ENCODE measurements around the gene DLEC1.
A peak's percentile ranks its signal among the peaks of the same experiment; 100 is the strongest.

Gene DLEC1

DNA sequence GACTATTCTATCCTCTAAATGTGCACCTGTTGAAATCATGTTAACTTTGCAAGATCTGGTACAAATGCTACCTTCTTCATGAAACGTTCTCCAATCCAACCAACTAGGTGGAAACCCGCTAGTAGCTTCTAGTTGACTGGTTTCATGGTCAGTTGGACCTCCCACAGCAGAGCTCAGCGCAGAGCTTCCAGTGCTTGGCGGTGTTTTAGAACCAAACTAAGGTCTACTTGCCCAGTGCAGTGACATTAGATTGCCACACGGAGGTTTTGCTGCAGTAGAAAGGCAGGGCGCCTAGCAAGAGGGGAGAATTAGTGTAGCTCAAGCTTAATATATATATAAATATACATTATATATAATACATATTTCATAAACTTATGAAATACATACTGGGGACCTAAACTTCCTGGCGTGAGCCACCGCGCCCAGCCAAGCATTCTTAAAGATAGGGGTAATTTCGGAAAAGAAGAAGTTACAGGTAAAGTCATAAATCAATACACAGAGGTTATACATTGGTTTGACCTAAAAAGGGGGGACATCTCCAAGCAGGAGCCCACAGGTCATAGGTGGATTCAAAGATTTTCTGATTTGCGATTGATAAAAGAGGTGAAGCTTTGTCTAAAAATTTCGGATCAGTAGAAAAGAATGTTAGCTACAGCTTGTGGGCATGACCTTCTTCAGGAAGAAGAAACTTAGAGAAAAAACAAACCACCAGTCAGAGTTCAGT, 124.3 kb downstream of the DLEC1 start:
- DNase-seq, result no peak

DNA sequence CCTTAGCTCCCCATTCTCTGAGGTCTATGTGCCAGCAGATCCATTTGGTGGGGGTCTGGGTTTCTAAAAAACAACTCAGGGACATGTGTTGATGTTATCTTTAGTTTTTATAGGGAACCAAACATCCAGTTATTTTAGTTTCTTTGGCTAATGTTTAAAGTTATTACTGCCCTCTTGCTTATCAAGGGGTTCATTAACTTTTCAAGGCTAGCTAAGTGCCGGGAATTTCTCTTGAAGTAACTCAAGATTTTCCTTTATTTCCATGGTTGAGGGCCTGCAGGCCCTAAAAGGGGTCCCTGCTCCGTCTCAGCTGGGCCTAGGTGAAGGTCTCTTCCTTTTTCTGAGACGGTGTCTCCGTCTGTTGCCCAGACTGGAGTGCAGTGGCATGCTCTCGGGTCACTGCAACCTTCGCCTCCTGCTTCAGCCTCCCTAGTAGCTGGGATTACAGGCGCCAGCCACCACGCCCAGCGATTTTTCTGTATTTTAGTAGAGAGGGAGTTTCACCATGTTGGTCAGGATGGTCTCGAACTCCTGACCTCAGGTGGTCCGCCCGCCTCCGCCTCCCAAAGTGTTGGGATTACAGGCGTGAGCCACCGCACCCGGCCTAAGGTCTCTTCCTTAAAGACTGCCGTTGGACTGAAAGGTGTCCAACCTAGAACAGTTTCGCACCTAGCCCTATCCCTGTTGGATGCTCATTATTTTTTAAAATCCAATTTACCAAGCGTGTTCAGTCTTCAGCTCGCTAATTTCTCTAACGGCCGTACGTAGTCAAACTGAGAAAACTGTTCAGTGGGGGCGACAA, 125.0 kb downstream of the DLEC1 start:
- DNase-seq, result no peak

DNA sequence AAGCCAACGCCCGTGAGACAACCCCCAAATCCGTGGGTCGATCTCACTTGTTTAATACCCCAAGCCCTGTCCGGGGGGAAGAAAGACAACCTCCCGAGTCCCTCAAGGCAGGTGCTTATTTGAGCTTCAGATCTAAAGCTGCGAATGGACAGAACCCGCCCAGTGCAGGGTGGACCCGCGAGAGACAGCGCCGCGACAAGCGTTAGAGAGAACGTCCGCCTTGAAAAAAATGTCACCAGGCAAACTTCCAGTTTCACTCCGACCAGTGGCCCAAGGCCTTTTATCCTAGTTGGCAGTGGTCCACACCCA, 125.6 kb downstream of the DLEC1 start:
- no peak for DNase-seq

DNA sequence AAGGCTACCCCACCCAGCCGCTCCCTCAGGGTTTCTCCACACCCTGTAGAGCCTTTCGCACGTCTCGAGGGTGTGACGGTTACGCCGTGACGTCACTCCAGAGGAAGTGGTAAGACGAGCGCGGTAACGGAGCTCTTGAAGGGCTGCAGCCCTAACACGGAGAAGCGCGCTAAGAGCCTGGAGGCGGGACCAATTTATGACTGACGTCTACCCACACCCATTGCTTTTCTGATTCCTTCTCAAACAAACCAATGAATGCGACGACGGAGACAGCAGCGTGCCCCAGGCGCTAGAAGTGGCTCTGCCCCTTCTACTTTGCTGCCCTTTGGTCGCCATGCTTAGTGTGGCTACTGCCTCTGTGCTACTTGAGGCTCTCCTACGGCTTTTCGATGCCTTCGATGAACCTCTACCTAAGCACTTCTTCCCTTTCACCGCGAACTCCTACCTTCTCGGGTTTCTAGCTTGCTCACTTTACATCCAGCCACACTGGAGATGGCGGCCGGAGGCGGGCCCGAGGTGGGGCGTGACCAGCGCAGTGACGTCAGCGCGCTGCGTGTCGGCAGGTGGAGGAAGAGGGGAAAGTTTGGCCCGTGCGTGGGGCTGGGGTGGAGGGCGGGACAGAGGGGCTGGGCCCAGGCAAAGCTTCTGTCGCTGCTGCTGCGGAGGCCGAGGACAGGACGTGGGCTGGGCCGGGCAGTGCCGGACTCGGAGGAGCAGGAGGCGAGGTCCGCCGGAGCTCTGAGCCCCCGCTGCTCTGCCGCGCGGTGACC, 126.1 kb downstream of the DLEC1 start, which contains the start of gene OXSR1:
TSS of gene OXSR1 (plus strand) at position 586 of the 770 bp plus-strand sequence. CDS start 340 bp downstream, outside the sequence.
- peak; percentile 93 to 95 for DNase-seq

DNA sequence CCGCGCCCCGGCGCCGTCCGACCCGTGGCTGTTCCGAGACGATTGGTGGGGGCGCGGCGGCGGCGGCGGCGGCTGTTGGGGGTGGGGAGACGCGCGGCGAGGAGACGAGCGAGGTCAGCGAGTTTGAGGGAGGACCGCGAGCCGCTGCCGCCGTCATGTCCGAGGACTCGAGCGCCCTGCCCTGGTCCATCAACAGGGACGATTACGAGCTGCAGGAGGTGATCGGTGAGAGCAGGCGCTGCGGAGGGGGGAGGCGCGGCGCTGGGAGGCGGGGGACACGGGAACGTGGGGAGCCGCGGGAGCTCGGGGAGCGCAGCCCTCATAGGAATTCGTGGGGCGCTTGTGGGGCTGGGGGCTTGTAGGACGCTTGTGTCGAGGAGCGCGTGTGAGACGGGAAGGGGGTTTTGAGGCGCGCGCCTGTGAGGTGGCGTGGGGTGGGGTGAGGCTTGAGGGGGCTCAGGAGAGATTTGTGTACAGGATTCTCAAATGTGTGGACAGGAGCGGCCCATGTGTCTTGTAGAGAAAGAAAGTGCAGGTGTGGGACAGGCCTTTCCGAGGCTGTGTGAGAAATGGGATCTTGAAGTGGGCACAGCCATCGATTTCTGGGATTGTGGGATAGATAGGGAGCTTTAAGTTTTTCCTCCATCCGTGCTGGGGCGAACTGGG, 126.8 kb downstream of the DLEC1 start:
- DNase-seq, result no peak

DNA sequence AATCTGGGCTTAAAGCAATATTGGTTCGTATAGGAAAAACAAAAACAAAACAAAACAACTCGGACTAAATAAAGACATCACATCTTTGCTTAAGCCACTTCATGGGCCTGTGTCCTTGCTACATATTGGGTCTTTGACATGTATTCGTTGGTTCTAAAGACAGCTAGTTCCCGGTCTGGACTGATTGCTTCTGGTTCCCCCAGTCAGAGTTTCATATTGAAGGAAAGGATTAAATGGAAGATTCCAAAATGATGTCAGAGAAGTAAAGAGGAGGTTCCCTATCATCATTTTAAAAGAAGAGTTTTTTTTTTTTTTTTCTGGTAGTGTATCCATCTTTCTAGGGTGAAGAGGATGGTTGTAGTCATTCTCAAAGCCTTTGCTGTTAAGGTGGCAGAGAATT, 128.6 kb downstream of the DLEC1 start:
- no peak for DNase-seq

DNA sequence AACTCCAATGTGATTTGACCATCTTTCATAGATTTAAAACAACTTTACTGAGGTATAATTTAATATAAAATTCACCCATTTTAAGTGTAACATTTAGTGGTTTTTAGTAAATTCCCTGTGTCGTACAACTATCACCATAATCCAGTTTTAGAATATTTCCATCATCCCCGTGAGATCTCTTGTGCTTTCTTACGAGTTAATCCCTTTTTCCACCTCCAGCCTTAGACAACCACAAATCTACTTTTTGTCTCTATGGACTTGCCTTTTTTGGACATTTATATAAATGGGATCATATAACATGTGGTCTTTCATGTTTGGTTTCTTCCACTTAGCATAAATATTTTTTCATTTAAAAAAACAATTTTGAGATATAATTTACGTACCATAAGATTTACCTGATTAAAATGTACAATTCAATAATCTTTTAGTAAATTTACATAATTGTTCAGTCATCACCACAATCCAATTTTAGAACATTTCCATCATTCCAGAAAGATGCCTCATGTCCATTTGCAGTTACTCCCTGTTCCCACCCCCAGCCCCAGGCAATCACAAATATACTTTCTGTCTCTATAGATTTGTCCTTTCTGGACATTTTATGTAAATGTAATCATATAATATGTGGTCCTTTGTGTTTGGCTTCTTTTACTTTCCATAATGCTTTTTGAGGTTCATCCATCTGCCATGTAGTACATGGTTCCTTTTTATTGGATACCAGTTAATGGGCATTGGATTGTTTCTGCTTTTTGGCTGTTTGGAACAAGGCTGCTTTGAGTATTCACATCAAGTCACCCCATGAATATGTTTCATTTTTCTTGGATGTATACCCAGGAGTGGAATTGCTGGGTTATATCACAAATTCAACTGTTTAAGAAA, 129.4 kb downstream of the DLEC1 start:
- no peak for DNase-seq

DNA sequence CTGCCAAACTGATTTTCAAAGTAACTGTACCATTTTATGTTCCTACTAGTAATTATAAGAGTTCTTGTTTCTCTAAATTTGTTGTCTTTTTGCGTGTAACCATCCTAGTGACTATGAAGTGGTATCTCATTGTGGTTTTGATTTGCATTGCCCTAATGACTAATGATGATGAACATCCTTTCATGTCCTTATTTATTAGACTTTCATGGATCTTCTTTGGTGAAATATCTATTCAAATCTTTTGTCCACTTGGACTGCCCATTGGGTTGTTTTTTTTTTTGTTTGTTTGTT, 130.0 kb downstream of the DLEC1 start:
- DNase-seq, result no peak

DNA sequence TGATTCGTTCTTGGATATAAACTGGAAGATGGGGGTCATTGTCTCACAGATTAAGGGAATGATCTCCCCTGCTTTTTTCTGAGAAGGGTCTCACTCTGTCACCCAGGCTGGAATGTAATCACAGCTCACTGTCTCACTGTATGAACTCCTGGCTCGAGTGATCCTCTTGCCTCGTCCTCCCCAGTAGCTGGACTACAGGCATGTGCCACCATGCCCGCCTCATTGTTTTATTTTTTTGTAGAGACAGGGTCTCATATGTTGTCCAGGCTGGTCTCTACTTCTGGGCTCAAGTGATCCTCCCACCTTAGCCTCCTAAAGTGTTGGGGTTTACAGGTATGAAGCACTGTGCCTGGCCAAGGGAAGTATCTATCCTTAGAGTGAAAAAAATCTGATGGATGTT, 131.7 kb downstream of the DLEC1 start:
- DNase-seq, result no peak

DNA sequence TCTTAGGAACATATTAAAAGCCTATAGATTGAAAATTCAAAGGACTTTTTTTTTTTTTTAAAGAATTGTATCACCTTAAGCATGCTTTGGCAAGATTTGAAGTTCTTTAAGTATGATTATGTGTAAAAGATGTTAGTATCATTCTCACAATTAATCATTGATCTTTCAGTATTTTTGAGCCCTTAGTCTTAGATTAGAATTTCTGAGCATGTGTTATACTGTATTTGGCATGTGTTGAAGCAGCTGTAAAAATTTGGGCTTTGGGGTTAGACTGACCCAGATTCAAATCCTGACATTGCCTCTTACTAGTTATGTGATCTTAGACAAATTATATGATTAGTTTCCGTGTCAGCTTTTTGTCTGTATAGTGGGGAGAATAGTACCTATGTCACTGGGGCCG, 132.6 kb downstream of the DLEC1 start:
- no peak for DNase-seq

Data from NCI-H1930 (cell line).